Body of pancreas (tissue), 4 donors: ENCODE measurements around the gene C16orf74.

ENCODE experiments used
- CTCF ChIP-seq, 7 experiments: fragments of 450-650 bp in 4 of 7; fragments of 200-600 bp in 3 of 7; sonication (generic) in 3 of 7; IDR thresholded peaks; one replicate each; pipeline ENCODE4 v1.5.1; 2016 to 2019; ENCODE audit warnings: antibody characterized with exemption in 7 of 7
- POLR2A ChIP-seq, 3 donors: fragments of 450-650 bp; IDR thresholded peaks; one replicate each; pipeline ENCODE4 v1.6.1; 2016; ENCODE audit warnings: antibody characterized with exemption in 3 of 3, mild to moderate bottlenecking in 2 of 3

- TF ChIP-seq POLR2A (IDR thresholded peaks at IDR 0.05) (no peak), CTCF (IDR thresholded peaks at IDR 0.05) (no peak)
Measured at GRCh38 chr16:85730186-85730465, 20.8 kb downstream of the C16orf74 start.
